Panc1 (cell line): Measurements from ENCODE around the gene NTRK3.

Experiments used
- SIN3A ChIP-seq: IDR thresholded peaks from 2 replicates; pipeline ENCODE4 v1.6.1; 2012; ENCODE audit warnings: low read depth, mild to moderate bottlenecking, low read length, moderate library complexity, borderline replicate concordance; ENCODE audit not compliant: insufficient read depth
- TCF7L2 ChIP-seq: IDR thresholded peaks from 2 replicates; pipeline ENCODE4 v1.6.1; 2011; ENCODE audit warnings: mild to moderate bottlenecking, low read depth, low read length, inconsistent platforms
- TF ChIP-seq, protein P1 (sequence below): fragments of 450-650 bp; IDR thresholded peaks from 2 replicates; pipeline ENCODE4 v1.5.1; 2017; ENCODE audit warnings: mild to moderate bottlenecking
- TF ChIP-seq, protein P2 (sequence below), 2 experiments: IDR thresholded peaks; 2 replicates each; pipeline ENCODE4 v1.6.1; 2011 to 2012; ENCODE audit warnings: low read depth in 2 of 2, control low read depth in 1 of 2, low read length in 1 of 2, mild to moderate bottlenecking in 1 of 2, moderate library complexity in 1 of 2; ENCODE audit not compliant: insufficient read depth in 1 of 2

DNA sequence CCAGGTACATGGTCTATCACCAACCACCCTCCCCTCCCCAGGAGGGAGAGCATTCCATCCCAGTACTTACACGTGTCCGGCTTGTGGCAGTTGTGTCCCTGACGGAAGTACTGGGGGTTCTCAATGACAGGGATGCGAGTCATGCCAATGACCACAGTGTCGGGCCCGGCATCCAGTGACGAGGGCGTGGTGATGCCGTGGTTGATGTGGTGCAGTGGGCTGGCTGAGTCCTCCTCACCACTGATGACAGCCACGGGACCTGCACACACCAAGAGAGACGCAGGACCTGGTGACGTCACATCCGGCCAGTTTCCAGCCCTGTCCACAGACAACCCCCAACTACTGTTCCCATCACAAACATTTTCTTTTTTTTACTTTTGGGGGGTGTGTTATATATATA lies 223.8 kb downstream of the NTRK3 start:
- TF ChIP-seq, protein P1, sequence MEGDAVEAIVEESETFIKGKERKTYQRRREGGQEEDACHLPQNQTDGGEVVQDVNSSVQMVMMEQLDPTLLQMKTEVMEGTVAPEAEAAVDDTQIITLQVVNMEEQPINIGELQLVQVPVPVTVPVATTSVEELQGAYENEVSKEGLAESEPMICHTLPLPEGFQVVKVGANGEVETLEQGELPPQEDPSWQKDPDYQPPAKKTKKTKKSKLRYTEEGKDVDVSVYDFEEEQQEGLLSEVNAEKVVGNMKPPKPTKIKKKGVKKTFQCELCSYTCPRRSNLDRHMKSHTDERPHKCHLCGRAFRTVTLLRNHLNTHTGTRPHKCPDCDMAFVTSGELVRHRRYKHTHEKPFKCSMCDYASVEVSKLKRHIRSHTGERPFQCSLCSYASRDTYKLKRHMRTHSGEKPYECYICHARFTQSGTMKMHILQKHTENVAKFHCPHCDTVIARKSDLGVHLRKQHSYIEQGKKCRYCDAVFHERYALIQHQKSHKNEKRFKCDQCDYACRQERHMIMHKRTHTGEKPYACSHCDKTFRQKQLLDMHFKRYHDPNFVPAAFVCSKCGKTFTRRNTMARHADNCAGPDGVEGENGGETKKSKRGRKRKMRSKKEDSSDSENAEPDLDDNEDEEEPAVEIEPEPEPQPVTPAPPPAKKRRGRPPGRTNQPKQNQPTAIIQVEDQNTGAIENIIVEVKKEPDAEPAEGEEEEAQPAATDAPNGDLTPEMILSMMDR: no peak
- TF ChIP-seq SIN3A (no peak), TCF7L2 (no peak)
- TF ChIP-seq, protein P2, sequence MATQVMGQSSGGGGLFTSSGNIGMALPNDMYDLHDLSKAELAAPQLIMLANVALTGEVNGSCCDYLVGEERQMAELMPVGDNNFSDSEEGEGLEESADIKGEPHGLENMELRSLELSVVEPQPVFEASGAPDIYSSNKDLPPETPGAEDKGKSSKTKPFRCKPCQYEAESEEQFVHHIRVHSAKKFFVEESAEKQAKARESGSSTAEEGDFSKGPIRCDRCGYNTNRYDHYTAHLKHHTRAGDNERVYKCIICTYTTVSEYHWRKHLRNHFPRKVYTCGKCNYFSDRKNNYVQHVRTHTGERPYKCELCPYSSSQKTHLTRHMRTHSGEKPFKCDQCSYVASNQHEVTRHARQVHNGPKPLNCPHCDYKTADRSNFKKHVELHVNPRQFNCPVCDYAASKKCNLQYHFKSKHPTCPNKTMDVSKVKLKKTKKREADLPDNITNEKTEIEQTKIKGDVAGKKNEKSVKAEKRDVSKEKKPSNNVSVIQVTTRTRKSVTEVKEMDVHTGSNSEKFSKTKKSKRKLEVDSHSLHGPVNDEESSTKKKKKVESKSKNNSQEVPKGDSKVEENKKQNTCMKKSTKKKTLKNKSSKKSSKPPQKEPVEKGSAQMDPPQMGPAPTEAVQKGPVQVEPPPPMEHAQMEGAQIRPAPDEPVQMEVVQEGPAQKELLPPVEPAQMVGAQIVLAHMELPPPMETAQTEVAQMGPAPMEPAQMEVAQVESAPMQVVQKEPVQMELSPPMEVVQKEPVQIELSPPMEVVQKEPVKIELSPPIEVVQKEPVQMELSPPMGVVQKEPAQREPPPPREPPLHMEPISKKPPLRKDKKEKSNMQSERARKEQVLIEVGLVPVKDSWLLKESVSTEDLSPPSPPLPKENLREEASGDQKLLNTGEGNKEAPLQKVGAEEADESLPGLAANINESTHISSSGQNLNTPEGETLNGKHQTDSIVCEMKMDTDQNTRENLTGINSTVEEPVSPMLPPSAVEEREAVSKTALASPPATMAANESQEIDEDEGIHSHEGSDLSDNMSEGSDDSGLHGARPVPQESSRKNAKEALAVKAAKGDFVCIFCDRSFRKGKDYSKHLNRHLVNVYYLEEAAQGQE (IDR thresholded peaks at IDR 0.05; ENCODE audit: insufficient read depth in 1 of 2, low read depth in 2 of 2, low read length in 1 of 2): no peak
